Keratinocyte (primary cell): Measurements from ENCODE around the gene NOLC1. TPM values are rescaled to one million over a fixed set of nuclear protein-coding genes. Genes with fewer than 3 reads are reported as not detected.

Experiments
- DNase-seq: peaks from one replicate; pipeline ENCODE4 v3.0.0-alpha.2; 2011; ENCODE audit warnings: low read depth, missing footprints, low spot score
- FAIRE-seq: peaks from 2 replicates; lab custom pipeline; 2011; peaks lifted over from hg19 to GRCh38; lab: Jason Lieb, UNC
- H2AFZ ChIP-seq: 2 replicates; pipeline ENCODE4 v1.6.0; 2012; ENCODE audit warnings: low read length, control low read depth, inconsistent platforms; ENCODE audit not compliant: control insufficient read depth
- H3K27ac ChIP-seq: 2 replicates; pipeline ENCODE4 v1.5.1; 2011; ENCODE audit warnings: low read length; ENCODE audit not compliant: control insufficient read depth, insufficient read depth
- H3K27me3 ChIP-seq: 3 replicates; pipeline ENCODE4 v1.6.0; 2011; ENCODE audit warnings: low read length; ENCODE audit not compliant: control insufficient read depth, insufficient read depth; ENCODE audit errors: extremely low read depth
- H3K36me3 ChIP-seq, 2 experiments: 2 replicates in 1 of 2; 3 replicates in 1 of 2; pipeline ENCODE4 v1.5.1; 2011; ENCODE audit warnings: low read length in 2 of 2, mild to moderate bottlenecking in 1 of 2; ENCODE audit not compliant: control insufficient read depth in 2 of 2, insufficient read depth in 2 of 2; ENCODE audit errors: extremely low read depth in 1 of 2
- H3K4me1 ChIP-seq: 3 replicates; pipeline ENCODE4 v1.5.1; 2011; ENCODE audit warnings: low read length; ENCODE audit not compliant: control insufficient read depth, insufficient read depth; ENCODE audit errors: extremely low read depth
- H3K4me2 ChIP-seq: 3 replicates; pipeline ENCODE4 v1.6.0; 2011; ENCODE audit warnings: low read depth, low read length; ENCODE audit not compliant: control insufficient read depth, insufficient read depth; ENCODE audit errors: extremely low read depth
- H3K4me3 ChIP-seq, 3 experiments: fragments of 200-600 bp in 1 of 3; sonication (generic) in 1 of 3; 2 replicates in 2 of 3; 3 replicates in 1 of 3; pipeline ENCODE4 v1.5.1; 2011 to 2016; ENCODE audit warnings: low read length in 3 of 3, mild to moderate bottlenecking in 3 of 3, control low read depth in 2 of 3, inconsistent platforms in 1 of 3, low read depth in 1 of 3, mixed read lengths in 1 of 3, mixed run types in 1 of 3, moderate library complexity in 1 of 3; ENCODE audit not compliant: control insufficient read depth in 2 of 3, insufficient read depth in 2 of 3; ENCODE audit errors: extremely low read depth in 1 of 3
- H3K79me2 ChIP-seq: 2 replicates; pipeline ENCODE4 v1.6.0; 2012; ENCODE audit warnings: low read length; ENCODE audit not compliant: control insufficient read depth, insufficient read depth
- H3K9ac ChIP-seq: 3 replicates; pipeline ENCODE4 v1.6.0; 2011; ENCODE audit warnings: low read length; ENCODE audit not compliant: control insufficient read depth, insufficient read depth; ENCODE audit errors: extremely low read depth
- H3K9me1 ChIP-seq: 3 replicates; pipeline ENCODE4 v1.6.0; 2011; ENCODE audit warnings: low read length; ENCODE audit not compliant: control insufficient read depth, insufficient read depth; ENCODE audit errors: extremely low read depth
- H3K9me3 ChIP-seq: 2 replicates; pipeline ENCODE4 v1.5.1; 2012; ENCODE audit warnings: low read depth, low read length; ENCODE audit not compliant: control insufficient read depth
- H4K20me1 ChIP-seq: 3 replicates; pipeline ENCODE4 v1.6.0; 2011; ENCODE audit warnings: low read length; ENCODE audit not compliant: control insufficient read depth, insufficient read depth; ENCODE audit errors: extremely low read depth
- CTCF ChIP-seq, 3 experiments: IDR thresholded peaks in 1 of 3; conservative IDR thresholded peaks in 1 of 3; optimal IDR thresholded peaks in 1 of 3; 2 replicates in 2 of 3; 3 replicates in 1 of 3; pipeline versions ENCODE3 to v1.5.1; 2011; ENCODE audit warnings: low read length in 3 of 3, mild to moderate bottlenecking in 3 of 3, moderate library complexity in 2 of 3, control low read depth in 1 of 3, inconsistent platforms in 1 of 3; ENCODE audit not compliant: insufficient read depth in 2 of 3; ENCODE audit errors: extremely low read depth in 1 of 3
- EZH2 ChIP-seq: IDR thresholded peaks from one replicate; pipeline ENCODE4 v1.6.1; 2012; ENCODE audit warnings: inconsistent platforms, mild to moderate bottlenecking, low read length, moderate library complexity
- dilution Hi-C: fragments of 300-500 bp; cut with MboI; formaldehyde crosslinking; loops from one replicate; pipeline ENCODE4 v1.7.0; 2020; ENCODE audit warnings: low sequenced_read_pairs; ENCODE audit not compliant: extremely low pct_ligation_motif_present
- polyA plus RNA-seq, 5 experiments: library from polyadenylated mRNA; depleted of rRNA in 3 of 5; stranded (reverse) in 3 of 5; stranded (forward) in 1 of 5; unstranded in 1 of 5; fragments of >200 nt; gene quantifications; 1 replicate in 1 of 5; 2 replicates in 3 of 5; 3 replicates in 1 of 5; pipeline versions ENCODE4 v1.2.1 to v1.2.3, GENCODE V29; 2011 to 2012; ENCODE audit warnings: missing spikeins in 2 of 5, low read depth in 1 of 5, low replicate concordance in 1 of 5

The NOLC1 gene
- polyA plus RNA-seq, 1 donor (not counting 4 experiments of a cell fraction or from before 2014, with no cell fraction given) = 126 TPM

- no peak for FAIRE-seq
- dilution Hi-C loops = no loop called here
- no peak for TF ChIP-seq CTCF (optimal IDR thresholded peaks at IDR 0.05 in 1 of 3, IDR thresholded peaks at IDR 0.05 in 1 of 3, conservative IDR thresholded peaks at IDR 0.05 in 1 of 3; ENCODE audit: extremely low read depth in 1 of 3, insufficient read depth in 2 of 3, low read length in 3 of 3)
- TF ChIP-seq EZH2 = no peak
- no peaks in the 10 kb centered on the region for H3K36me3 ChIP-seq
- no peak overlapping the region for H3K4me2 ChIP-seq
- peaks cover 13% of the 10 kb centered on the region for H3K79me2 ChIP-seq
- no peak overlapping the region for H2AFZ ChIP-seq
- DNase-seq = no peak
- H4K20me1 ChIP-seq = no peaks in the 10 kb centered on the region
- no peaks in the 10 kb centered on the region for H3K9me1 ChIP-seq
- H3K9me3 ChIP-seq = no peaks in the 10 kb centered on the region
- no peak overlapping the region for H3K27ac ChIP-seq
- H3K4me3 ChIP-seq = no peak overlapping the region
- H3K9ac ChIP-seq = no peak overlapping the region
- peaks cover 28% of the 10 kb centered on the region for H3K4me1 ChIP-seq
- H3K27me3 ChIP-seq = no peaks in the 10 kb centered on the region
Measured at GRCh38 chr10:102123223-102123622, 29.0 kb upstream of the NOLC1 start.

- Histone ChIP-seq H3K9ac (peak overlapping the region; percentile 99), H3K36me3 (peaks cover 1 to 14% of the 10 kb centered on the region in 2 experiments), H4K20me1 (peaks cover 24% of the 10 kb centered on the region), H2AFZ (no peak overlapping the region), H3K27ac (peak overlapping the region; percentile 94), H3K4me2 (peak overlapping the region; percentile 94), H3K9me3 (no peaks in the 10 kb centered on the region), H3K27me3 (no peaks in the 10 kb centered on the region), H3K4me3 (peak overlapping the region in 1 of 3 experiments; percentile 29), H3K4me1 (peaks cover 46% of the 10 kb centered on the region), H3K9me1 (peaks cover 7% of the 10 kb centered on the region), H3K79me2 (peaks cover 37% of the 10 kb centered on the region)
- DNase-seq (no peak), FAIRE-seq (no peak)
- dilution Hi-C loops = no loop called here
- TF ChIP-seq EZH2 = no peak
- TF ChIP-seq CTCF (optimal IDR thresholded peaks at IDR 0.05 in 1 of 3, IDR thresholded peaks at IDR 0.05 in 1 of 3, conservative IDR thresholded peaks at IDR 0.05 in 1 of 3; ENCODE audit: extremely low read depth in 1 of 3, insufficient read depth in 2 of 3, low read length in 3 of 3) = no peak
Measured at GRCh38 chr10:102131286-102132170, 20.7 kb upstream of the NOLC1 start.
